AG09309 (cell line): ENCODE results near the gene AP2A2.

Source experiments
- DNase-seq: peaks from one replicate; pipeline ENCODE4 v3.0.0-alpha.2; 2010; ENCODE audit warnings: low read depth
- H3K4me3 ChIP-seq: 2 replicates; pipeline ENCODE4 v1.5.1; 2011; ENCODE audit warnings: mild to moderate bottlenecking, low read depth, low read length, moderate library complexity; ENCODE audit not compliant: control insufficient read depth
- CTCF ChIP-seq: IDR thresholded peaks from 2 replicates; pipeline ENCODE4 v1.5.1; 2011; ENCODE audit warnings: mild to moderate bottlenecking, low read depth, low read length, inconsistent platforms; ENCODE audit not compliant: insufficient read depth, control insufficient read depth; ENCODE audit errors: missing control alignments

AP2A2 gene

GRCh38 chr11:980438-981357 lies 55.0 kb downstream of the AP2A2 start:
- TF ChIP-seq CTCF, result no peak
- no peak for DNase-seq
- no peak overlapping the region for H3K4me3 ChIP-seq

- no peak for DNase-seq
- no peak for TF ChIP-seq CTCF
- no peak overlapping the region for H3K4me3 ChIP-seq
These were observed 56.1 kb downstream of the AP2A2 start for GRCh38 chr11:981764-982163.

- no peak for TF ChIP-seq CTCF
- DNase-seq, result no peak
- no peak overlapping the region for H3K4me3 ChIP-seq
These were observed 58.9 kb downstream of the AP2A2 start for GRCh38 chr11:984546-984945.

GRCh38 chr11:985406-985805 lies 59.7 kb downstream of the AP2A2 start:
- TF ChIP-seq CTCF, result no peak
- no peak overlapping the region for H3K4me3 ChIP-seq
- DNase-seq, result no peak

- no peak for DNase-seq
- TF ChIP-seq CTCF, result no peak
These were observed 60.2 kb downstream of the AP2A2 start for GRCh38 chr11:985848-986247.

GRCh38 chr11:986270-986951 lies 60.7 kb downstream of the AP2A2 start:
- no peak overlapping the region for H3K4me3 ChIP-seq
- no peak for TF ChIP-seq CTCF
- no peak for DNase-seq

More at GRCh38 chr11:985848-986247, 60.2 kb downstream of the AP2A2 start:
- H3K4me3 ChIP-seq, result no peak overlapping the region
